SKM-1 treated with dmso at 0.1 percent for 144 hours (cell line): ENCODE data around the gene CDK16.

Experiments used
- DNase-seq: peaks from one replicate; lab custom pipeline; 2025; ENCODE audit not compliant: unreplicated experiment; lab: John Stamatoyannopoulos, UW

CDK16 gene

DNA sequence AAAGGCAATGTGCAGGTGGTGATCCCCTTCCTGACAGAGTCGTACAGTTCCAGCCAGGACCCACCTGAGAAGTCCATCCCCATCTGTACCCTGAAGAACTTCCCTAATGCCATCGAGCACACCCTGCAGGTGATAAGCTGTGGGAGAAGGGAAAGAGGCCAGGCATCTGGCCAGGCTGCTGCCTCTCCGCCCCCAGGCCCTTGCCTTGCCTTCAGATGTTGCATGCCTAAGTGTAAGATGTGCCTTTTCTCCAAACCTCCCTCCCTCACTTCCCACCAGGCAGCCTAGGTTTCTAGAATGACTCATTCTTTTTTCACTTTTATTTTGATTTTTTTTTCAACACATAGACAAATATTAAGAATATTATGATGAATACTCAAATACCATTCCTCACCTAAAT lies 12.2 kb upstream of the CDK16 start:
- DNase-seq, result no peak

DNA sequence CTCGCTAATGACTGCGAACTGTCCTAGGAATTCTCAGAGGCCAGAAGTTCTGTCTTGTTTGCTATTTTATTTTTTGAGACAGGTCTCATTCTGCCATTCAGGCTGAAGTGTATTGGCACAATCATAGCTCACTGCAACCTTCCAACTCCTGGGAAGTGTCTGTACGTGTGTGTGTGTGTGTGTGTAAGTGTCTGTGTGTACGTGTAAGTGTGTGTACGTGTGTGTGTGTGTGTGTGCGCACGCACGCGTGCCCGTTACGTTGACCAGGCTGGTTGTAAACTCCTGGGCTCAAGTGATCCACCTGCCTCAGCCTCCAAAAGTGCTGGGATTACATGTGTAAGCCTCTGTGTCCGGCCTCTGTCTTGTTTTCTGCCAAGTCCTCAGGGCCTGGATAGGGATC lies 10.4 kb upstream of the CDK16 start:
- no peak for DNase-seq

DNA sequence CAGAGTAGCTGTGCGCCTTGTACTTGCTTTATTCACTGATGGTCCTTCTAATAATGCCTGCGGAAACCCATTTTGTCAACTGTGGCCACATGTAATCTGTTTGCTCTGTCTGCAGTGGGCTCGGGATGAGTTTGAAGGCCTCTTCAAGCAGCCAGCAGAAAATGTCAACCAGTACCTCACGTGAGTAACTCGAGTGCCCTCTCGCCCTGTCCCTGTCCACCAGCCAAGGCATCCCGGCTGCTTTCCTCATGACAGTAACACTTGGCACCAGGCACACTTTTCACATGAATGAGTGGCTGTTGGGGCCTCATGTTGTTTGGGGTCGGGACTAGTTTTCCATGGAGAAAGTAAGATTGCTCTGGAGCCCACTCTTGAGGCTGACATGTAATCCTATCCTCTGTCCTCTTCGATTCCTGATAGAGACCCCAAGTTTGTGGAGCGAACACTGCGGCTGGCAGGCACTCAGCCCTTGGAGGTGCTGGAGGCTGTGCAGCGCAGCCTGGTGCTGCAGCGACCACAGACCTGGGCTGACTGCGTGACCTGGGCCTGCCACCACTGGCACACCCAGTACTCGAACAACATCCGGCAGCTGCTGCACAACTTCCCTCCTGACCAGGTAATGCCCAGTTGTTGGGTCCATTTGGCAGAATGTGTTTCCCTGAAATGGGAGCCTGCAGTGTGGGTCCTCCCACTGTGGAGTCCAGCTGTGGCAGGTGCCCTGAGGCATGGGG lies 8.8 kb upstream of the CDK16 start:
- no peak for DNase-seq

DNA sequence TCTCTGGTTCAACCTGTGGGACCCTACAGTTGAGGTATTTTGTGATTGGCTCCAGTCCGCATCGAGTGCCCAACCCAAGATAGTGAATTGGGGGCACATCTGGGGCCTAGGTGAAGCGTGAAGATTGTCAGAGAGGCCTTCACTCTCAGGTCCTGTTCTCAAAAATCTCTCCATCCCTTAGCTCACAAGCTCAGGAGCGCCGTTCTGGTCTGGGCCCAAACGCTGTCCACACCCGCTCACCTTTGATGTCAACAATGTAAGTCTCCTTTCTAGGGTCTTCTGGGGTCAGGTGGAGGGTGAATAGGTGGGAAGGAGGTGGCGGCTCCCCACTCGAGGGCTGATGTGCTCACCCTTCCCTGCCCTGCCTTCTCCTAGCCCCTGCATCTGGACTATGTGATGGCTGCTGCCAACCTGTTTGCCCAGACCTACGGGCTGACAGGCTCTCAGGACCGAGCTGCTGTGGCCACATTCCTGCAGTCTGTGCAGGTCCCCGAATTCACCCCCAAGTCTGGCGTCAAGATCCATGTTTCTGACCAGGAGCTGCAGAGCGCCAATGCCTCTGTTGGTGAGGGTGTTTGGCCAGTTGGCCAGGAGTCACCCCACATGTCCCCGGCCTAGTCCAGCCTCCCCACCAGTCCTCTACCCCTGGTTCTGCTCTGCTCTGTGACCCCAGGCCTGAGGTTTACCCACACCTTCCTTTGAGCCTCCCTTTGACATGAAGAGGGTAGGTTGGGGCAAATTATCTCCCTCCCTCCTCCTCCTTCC lies 7.6 kb upstream of the CDK16 start:
- no peak for DNase-seq

DNA sequence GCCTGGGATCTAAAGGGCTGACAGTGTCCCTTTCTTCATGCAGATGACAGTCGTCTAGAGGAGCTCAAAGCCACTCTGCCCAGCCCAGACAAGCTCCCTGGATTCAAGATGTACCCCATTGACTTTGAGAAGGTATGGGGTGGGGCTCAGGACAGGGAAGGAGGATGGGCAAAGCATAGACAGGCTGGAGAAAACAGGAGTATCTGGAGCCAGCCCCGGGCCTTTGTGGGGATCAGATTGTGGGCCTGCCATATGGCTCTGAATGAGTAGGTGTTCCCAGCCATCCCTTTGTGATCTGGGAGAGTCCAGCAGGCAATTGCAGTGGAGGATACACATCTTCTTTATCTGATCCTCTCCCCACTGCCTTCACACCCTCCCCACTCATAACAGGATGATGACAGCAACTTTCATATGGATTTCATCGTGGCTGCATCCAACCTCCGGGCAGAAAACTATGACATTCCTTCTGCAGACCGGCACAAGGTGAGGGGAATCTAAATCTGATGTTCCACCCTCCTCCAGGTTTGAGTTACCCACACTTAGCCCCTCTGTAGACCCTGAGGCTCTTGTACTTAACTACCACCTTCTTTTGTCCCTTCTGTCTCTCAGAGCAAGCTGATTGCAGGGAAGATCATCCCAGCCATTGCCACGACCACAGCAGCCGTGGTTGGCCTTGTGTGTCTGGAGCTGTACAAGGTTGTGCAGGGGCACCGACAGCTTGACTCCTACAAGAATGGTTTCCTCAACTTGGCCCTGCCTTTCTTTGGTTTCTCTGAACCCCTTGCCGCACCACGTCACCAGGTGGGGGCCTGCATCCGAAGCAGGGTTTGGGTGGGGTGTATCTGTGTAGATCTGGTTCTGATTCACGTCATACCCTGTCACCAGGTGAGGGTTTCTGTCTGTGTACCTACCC lies 5.8 kb upstream of the CDK16 start:
- no peak for DNase-seq

DNA sequence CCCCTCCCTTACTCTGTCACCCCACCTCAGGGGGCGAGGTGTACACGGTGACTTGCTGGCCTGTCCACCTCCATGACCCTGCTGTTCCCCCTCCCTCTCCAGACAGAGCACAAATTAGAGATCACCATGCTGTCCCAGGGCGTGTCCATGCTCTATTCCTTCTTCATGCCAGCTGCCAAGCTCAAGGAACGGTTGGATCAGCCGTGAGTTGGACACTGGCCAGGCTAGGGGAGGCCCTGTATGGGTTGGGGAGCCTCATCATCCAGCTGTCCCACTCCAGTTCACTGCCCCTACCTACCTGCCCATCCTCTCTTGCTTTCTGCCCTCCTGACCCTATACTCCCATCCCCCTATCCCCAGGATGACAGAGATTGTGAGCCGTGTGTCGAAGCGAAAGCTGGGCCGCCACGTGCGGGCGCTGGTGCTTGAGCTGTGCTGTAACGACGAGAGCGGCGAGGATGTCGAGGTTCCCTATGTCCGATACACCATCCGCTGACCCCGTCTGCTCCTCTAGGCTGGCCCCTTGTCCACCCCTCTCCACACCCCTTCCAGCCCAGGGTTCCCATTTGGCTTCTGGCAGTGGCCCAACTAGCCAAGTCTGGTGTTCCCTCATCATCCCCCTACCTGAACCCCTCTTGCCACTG lies 3.9 kb upstream of the CDK16 start:
- DNase-seq, result no peak

DNA sequence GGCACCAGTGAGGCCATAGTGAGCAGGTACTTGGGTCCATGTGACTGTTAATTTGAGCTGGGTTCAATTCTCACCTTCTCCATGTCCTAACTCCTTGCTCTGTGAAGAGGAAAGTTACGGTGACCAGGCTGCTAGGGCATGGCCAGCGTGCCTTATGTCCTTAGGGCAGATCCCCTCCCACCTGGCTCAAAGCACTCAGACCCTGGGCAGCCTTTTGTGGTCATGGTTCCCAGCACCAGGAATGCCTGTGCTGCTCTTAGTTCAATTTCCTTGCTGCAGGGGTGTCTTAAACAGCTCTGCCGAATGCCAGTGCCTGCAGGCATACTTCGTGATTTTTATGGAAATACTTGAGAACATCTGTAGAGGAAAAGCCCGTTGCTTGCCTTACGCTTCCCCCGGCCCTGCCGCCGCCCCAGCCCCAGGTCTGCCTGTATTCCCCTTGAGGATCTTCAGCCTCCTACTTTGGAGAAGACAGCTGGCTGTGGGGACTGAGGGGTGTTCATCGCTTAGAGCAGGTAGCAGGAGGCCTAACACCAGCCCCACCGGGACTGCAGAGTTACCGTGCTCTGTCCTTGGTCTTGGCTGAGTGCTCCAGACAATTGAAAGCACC lies 3.1 kb upstream of the CDK16 start:
- DNase-seq, result no peak

DNA sequence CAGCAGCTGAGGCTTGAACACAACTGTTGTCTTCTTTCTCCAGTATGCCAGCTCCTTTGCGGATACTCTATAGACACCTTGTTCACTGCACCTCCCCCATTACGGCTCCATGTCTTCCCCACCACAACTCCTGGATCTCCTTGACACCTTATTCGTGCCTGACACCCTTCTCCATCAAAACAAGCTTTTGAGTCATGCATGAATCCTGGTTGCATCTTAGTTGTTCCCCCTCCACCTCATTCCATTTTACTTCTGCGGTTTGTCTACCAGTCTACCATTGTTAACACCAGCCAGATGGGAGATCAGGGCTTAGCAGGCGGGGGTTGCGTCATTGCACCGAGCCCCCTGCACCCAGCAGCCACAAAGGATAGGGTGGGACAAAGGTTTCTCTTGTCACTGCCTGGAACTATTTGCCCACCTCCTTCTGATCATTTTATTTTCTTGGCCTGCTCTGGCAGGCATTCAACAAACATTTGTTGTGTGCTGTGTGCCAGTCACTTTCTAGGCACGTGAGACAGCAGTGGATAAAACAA lies 2.0 kb upstream of the CDK16 start:
- DNase-seq, result no peak

DNA sequence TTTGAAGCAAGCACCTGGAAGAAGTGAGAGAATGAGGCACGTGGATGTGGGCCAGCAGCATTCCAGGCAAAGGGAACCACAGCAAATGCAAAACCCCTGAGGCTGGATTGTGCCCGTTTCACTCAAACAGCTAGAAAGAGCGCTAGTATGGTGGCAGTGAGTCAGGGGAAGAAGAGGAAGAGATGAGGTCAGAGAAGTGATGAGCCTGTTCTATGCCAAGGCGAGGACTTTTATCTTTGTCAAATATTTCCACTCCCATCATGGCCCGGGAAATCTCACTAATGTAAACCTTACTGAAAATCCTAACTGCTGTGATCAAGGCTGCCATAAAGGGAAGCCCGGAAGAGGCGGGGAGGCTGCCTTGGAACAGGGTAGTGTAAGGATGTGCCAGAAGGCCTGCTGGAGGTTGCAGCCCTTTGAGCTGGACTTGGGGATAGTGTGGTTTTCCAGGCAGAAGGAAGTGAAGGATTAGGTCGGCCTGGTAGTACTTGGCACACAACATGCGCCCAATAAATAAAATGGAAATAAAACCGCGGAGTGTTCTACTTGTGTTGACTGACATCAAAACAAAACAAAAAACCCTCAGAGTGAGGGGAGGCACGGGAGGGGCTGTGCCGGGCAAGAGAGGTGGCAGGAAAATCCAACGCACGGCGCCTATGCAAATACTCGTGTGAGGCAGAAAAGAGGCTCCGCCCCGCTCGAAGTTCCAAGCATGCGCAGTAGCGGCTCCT lies 1.2 kb upstream of the CDK16 start:
- DNase-seq, result no peak

DNA sequence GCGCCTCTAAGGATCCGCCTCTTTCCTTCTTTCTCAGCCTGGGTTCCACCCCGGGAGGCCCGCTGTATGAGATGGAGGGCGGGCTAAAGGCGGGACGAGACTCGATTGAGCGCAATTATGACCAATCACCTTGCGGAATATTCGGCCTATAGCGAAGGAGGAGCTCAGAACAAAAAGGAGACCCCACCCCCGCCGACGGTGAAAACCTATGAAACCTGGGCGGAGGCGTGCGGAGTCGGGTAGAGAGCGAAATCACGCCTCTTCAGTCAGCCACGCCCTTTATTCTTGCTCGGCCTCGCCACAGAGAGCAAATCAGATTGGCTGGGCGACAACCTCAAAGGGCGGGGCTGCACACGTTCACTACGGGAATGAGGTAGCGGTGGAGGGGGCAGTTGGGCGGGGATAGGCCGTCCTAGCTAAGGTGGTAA lies 615 bp upstream of the CDK16 start:
- DNase-seq, result peak; percentile 92

DNA sequence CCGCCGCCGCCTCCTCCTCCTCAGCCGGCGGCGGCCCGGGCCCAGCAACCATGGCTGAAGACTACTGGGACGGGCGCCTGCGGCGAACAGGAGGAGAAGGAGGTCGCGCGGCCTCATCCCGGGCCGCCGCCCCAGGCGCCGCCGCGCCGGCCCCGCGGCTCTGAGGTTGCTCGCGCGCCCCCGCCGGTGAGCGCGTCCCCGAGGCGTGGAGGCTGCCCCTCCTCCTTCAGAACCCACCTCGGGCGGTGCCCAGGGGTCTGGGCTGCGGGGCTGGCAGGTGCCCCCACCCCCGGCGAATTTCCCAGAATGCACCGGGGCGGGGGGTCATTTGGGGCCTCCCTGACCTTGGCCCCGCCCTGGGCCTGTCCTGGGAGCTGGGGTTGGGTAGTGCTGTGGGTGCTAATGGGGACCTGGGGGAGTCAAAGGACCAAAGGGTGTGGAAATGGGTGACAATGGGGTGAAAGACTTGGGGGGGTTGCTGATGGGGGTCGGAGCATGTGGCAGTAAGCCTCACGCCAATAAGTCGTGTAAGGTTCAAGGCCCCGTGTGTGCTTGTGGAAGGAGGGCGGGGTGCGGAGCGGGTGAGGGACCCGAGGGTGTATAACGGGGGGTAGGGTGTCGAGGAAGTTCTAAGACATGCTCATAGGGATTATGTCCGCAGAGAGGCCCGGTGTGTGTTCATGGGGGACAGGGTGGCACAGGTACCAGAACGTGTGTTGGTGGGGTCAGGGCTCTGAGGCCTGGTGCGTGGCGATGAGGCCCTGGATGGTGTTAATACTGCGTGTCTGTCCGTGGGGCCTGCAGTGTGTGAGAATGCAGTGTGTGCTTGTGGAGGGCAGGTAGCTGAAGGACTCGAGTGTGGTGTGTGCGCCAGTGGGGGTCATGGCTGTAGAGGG lies 687 bp downstream of the CDK16 start:
- DNase-seq, result no peak

DNA sequence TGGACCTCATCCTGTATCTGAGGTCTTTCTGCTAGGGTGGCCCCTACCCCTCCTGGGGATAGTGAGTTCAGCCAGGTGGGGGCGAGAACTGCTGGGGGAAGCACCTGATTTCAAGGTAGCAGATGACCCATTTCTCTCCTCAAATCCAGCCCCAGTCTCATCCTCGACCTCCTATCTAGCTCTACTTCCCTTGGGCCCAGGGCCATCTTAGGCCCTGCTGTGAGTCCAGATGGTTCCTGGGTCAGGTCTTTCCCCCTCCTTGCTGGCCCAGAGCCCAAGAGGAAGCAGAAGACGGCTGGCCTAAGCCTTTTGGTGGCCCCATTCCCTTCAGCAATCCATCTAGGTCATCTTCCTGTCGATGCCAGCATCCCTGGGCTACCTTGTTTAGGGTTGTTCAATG lies 3.3 kb downstream of the CDK16 start:
- no peak for DNase-seq

DNA sequence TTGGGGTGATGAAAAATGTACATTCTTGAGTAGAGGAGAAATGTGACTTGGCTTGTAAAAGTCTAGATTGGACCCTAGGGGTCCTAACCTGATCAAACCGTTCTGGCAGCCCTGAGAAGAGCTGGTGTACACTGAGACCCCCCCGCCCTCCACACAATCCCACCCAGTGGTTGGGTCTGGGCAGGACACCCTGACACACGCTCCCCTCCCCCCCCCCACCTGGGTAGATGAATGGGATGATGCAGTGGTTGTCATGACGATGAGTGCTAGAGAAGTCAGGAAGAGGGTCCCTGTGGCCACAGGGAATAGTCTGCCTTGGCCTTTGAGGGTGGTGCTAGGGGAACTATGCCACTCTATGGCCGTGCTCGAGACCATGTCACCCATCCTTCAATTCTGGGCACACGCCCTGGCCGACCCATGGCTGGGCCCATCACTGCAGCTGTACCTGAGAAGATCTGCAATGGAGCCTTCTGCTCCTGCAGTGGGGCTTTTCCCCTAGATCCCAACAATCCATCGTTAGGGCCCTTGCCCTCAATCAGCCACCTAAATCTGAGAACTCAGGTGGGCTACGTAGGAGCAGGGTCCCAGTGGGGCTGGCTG lies 4.4 kb downstream of the CDK16 start:
- no peak for DNase-seq

DNA sequence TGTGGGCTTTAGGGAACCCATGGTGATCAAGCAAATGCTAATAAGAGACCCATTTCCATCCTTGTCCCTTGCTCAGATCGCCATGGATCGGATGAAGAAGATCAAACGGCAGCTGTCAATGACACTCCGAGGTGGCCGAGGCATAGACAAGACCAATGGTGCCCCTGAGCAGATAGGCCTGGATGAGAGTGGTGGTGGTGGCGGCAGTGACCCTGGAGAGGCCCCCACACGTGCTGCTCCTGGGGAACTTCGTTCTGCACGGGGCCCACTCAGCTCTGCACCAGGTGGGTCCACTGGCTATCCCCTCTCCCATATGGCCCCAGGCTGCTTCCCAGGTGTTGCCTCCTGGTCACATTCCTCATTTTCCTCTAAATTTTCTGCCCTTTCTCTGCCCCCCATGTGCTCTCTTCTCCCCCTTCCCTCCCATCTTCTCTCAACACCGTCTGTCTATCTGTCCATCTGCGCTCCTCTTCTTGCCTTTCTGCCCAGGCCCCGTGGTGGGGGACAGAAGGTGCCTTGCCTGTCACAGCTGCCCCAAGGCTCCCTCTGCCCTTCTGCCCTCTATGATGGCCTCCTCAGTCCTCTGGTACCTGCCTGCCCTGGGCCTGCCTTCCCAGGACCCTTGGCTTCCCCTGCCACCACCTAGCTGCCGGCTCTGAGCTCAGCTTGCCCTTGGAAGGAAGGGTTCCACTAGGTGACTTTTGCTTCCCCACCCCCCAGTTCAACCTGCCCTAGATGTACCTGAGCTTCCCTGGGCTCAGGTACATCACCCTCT lies 5.2 kb downstream of the CDK16 start:
- DNase-seq, result no peak

DNA sequence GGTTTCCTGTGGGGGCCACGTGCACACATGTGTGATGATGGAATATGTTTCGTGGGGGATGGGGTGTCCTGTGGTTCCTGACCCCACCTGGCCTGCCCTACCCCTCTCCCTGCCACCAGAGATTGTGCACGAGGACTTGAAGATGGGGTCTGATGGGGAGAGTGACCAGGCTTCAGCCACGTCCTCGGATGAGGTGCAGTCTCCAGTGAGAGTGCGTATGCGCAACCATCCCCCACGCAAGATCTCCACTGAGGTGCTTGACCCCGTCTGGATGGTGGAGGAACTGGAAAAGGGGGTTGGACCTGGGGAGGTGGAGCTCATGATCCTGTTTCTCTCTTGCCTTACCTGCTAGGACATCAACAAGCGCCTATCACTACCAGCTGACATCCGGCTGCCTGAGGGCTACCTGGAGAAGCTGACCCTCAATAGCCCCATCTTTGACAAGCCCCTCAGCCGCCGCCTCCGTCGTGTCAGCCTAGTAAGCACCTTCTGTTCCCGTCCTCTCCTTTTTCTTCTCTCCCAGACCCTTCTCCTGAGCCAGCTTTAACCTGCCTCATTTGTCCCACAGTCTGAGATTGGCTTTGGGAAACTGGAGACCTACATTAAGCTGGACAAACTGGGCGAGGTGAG lies 5.9 kb downstream of the CDK16 start:
- DNase-seq, result no peak

DNA sequence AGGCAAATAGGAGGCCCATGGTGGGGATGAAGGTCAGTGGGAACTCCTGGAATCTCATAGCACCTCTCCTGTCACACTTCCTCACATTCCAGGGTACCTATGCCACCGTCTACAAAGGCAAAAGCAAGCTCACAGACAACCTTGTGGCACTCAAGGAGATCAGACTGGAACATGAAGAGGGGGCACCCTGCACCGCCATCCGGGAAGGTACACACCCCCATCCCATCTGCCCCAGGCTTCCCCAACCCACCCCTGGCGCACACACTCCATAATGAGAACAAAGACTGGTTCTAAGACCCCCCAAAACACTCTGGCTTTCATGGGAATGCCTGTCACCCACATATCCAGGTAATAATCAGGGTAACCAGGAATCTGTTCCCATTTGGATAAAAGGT lies 6.4 kb downstream of the CDK16 start:
- no peak for DNase-seq

DNA sequence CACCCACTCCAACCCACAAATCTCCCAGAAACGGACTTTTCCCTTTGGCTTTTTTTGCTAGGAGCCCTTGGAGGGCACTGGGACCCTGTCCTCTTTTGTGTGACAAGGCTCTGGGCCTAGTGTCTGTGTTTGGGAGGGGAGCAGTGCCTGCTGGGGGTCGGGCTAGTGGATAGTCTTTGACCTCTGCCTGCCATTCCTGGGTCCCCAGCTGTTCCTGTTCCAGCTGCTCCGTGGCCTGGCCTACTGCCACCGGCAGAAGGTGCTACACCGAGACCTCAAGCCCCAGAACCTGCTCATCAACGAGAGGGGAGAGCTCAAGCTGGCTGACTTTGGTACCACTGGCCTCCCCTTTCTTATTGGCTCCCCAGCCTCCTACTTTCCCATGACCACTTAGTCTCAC lies 7.6 kb downstream of the CDK16 start:
- no peak for DNase-seq
